LNCAP (cell line): ENCODE results near the gene CCDC126.

Source experiments
- TF ChIP-seq, protein P1 (sequence below): fragments of 450-650 bp; IDR thresholded peaks from 2 replicates; pipeline ENCODE4 v1.5.1; 2017; ENCODE audit warnings: mild to moderate bottlenecking

The CCDC126 gene

GRCh38 chr7:23615331-23615730 lies 18.1 kb downstream of the CCDC126 start:
- TF ChIP-seq, protein P1, sequence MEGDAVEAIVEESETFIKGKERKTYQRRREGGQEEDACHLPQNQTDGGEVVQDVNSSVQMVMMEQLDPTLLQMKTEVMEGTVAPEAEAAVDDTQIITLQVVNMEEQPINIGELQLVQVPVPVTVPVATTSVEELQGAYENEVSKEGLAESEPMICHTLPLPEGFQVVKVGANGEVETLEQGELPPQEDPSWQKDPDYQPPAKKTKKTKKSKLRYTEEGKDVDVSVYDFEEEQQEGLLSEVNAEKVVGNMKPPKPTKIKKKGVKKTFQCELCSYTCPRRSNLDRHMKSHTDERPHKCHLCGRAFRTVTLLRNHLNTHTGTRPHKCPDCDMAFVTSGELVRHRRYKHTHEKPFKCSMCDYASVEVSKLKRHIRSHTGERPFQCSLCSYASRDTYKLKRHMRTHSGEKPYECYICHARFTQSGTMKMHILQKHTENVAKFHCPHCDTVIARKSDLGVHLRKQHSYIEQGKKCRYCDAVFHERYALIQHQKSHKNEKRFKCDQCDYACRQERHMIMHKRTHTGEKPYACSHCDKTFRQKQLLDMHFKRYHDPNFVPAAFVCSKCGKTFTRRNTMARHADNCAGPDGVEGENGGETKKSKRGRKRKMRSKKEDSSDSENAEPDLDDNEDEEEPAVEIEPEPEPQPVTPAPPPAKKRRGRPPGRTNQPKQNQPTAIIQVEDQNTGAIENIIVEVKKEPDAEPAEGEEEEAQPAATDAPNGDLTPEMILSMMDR = no peak

GRCh38 chr7:23616593-23616992 lies 19.4 kb downstream of the CCDC126 start:
- TF ChIP-seq, protein P1 = no peak

DNA sequence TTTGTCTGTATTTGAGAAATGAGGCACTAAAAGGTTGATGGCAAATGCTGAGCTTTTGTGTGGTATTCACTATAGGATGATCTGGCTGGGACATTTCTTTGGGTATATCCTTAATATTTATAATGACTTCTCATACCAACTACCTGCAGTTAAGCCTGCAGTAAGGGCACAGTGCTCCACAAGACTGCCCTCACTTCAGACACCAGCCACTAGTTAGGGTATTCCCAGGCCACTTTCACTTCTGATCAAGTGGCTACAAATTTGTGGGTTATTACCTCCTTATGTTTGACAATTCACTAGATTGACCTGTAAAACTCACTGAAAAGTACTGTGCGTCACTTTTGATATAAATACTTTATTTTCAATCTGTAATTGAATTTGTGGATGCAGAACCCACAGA lies 20.3 kb downstream of the CCDC126 start:
- TF ChIP-seq, protein P1 = no peak

GRCh38 chr7:23618241-23618640 lies 21.1 kb downstream of the CCDC126 start:
- TF ChIP-seq, protein P1 = no peak

DNA sequence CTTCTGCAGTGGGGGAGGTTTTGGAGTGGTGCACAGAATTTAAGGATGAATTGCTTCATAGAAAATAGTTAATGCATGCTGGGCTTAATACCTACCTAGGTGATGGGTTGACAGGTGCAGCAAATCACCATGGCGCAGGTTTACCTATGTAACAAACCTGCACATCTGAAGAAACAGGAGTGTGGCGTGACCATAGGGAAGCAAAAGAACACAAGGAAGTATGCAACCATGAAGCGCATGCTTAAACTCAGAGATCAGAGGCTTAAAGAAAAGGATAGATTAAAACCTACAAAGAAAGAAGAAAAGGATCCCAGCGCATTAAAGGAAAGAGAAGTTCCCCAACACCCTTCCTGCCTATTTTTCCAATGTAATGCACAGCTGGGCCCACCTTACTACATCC lies 22.0 kb downstream of the CCDC126 start:
- TF ChIP-seq, protein P1 = no peak

GRCh38 chr7:23622506-23622925 lies 25.3 kb downstream of the CCDC126 start:
- TF ChIP-seq, protein P1 = no peak

GRCh38 chr7:23628370-23628769 lies 31.2 kb downstream of the CCDC126 start:
- TF ChIP-seq, protein P1 = no peak

GRCh38 chr7:23633417-23633816 lies 36.2 kb downstream of the CCDC126 start:
- TF ChIP-seq, protein P1 = no peak
